GM23338 (cell line): ENCODE measurements around the gene NPFF. TPM values are rescaled to one million over a fixed set of nuclear protein-coding genes. Genes with fewer than 3 reads are reported as not detected.

Source experiments
- ATAC-seq: fragments of 200-7000 bp; cut with Tn5 transposase; 3 replicates; pipeline ENCODE4 v1.9.1; 2020
- DNase-seq: peaks from one replicate; pipeline ENCODE4 v3.0.0-alpha.2; 2015; ENCODE audit warnings: low spot score
- H2AFZ ChIP-seq: fragments of 200-600 bp; sonication (generic); 2 replicates; pipeline ENCODE4 v1.8.0; 2016; ENCODE audit warnings: antibody characterized with exemption, mild to moderate bottlenecking, moderate library complexity
- H3F3A ChIP-seq: fragments of 200-600 bp; sonication (generic); replicated peaks from 2 replicates; pipeline ENCODE4 v1.8.0; 2017; ENCODE audit warnings: antibody characterized with exemption, mixed run types, low read depth
- H3K27ac ChIP-seq: fragments of 200-600 bp; sonication (generic); 2 replicates; pipeline ENCODE4 v1.6.1; 2016; ENCODE audit warnings: low read depth
- H3K27me3 ChIP-seq: fragments of 200-600 bp; sonication (generic); 2 replicates; pipeline ENCODE4 v1.8.0; 2016; ENCODE audit warnings: mild to moderate bottlenecking, mixed run types, moderate library complexity; ENCODE audit not compliant: insufficient read depth
- H3K36me3 ChIP-seq: fragments of 200-600 bp; sonication (generic); 2 replicates; pipeline ENCODE4 v1.8.0; 2016; ENCODE audit warnings: mild to moderate bottlenecking; ENCODE audit not compliant: insufficient read depth
- H3K4me1 ChIP-seq: fragments of 200-600 bp; sonication (generic); 2 replicates; pipeline ENCODE4 v1.8.0; 2016; ENCODE audit warnings: mild to moderate bottlenecking, moderate library complexity; ENCODE audit not compliant: insufficient read depth
- H3K4me2 ChIP-seq: fragments of 200-600 bp; sonication (generic); 2 replicates; pipeline ENCODE4 v1.7.1; 2017; ENCODE audit warnings: mixed run types
- H3K4me3 ChIP-seq: fragments of 200-600 bp; sonication (generic); 2 replicates; pipeline ENCODE4 v1.6.1; 2016; ENCODE audit warnings: mixed run types
- H3K79me2 ChIP-seq: fragments of 200-600 bp; sonication (generic); replicated peaks from 2 replicates; pipeline ENCODE4 v1.8.0; 2017; ENCODE audit warnings: mild to moderate bottlenecking; ENCODE audit not compliant: insufficient read depth
- H3K9me2 ChIP-seq: fragments of 200-600 bp; sonication (generic); 2 replicates; pipeline ENCODE4 v1.8.0; 2017; ENCODE audit not compliant: insufficient read depth
- H4K20me1 ChIP-seq: fragments of 200-600 bp; sonication (generic); replicated peaks from 2 replicates; pipeline ENCODE4 v1.8.0; 2017; ENCODE audit warnings: mild to moderate bottlenecking; ENCODE audit not compliant: insufficient read depth
- H3K27ac Mint-ChIP-seq: 2 replicates; pipeline ENCODE4 v1.8.0; 2020; ENCODE audit warnings: inconsistent platforms, mild to moderate bottlenecking, moderate library complexity, mixed read lengths
- H3K27me3 Mint-ChIP-seq: 3 replicates; pipeline ENCODE4 v1.8.0; 2022; ENCODE audit warnings: low read depth, mild to moderate bottlenecking, moderate library complexity, mixed read lengths, inconsistent platforms; ENCODE audit not compliant: insufficient read depth, poor library complexity
- H3K36me3 Mint-ChIP-seq: 3 replicates; pipeline ENCODE4 v1.8.0; 2021; ENCODE audit warnings: low read depth, mild to moderate bottlenecking, inconsistent platforms, moderate library complexity, mixed read lengths
- H3K4me1 Mint-ChIP-seq: 3 replicates; pipeline ENCODE4 v1.8.0; 2020; ENCODE audit warnings: mild to moderate bottlenecking, inconsistent platforms, mixed read lengths
- H3K4me3 Mint-ChIP-seq: 3 replicates; pipeline ENCODE4 v1.8.0; 2021; ENCODE audit warnings: moderate library complexity, mild to moderate bottlenecking, inconsistent platforms, mixed read lengths
- H3K9me3 Mint-ChIP-seq: 3 replicates; pipeline ENCODE4 v1.8.0; 2020; ENCODE audit warnings: moderate library complexity, mild to moderate bottlenecking, inconsistent platforms, mixed read lengths
- CREB1 ChIP-seq: fragments of 250-450 bp; sonication (Bioruptor Pico); IDR thresholded peaks from 2 replicates; pipeline ENCODE4 v1.5.0; 2020; ENCODE audit warnings: low read depth, mild to moderate bottlenecking, moderate library complexity
- CTCF ChIP-seq, 2 experiments: fragments of 200-600 bp in 1 of 2; sonication (generic) in 1 of 2; conservative IDR thresholded peaks; 2 replicates each; pipeline versions ENCODE4 v1.5.1 to v1.6.1; 2016 to 2017; ENCODE audit warnings: antibody characterized with exemption in 2 of 2, low read depth in 2 of 2, mild to moderate bottlenecking in 2 of 2, moderate library complexity in 1 of 2
- ETS1 ChIP-seq: IDR thresholded peaks from 2 replicates; pipeline ENCODE4 v1.6.1; 2016; ENCODE audit warnings: antibody characterized with exemption
- EZH2 ChIP-seq: fragments of 200-600 bp; sonication (generic); IDR thresholded peaks from one replicate; pipeline ENCODE4 v1.8.0; 2017; ENCODE audit warnings: antibody characterized with exemption, mild to moderate bottlenecking, low read depth; ENCODE audit not compliant: unreplicated experiment
- POLR2AphosphoS5 ChIP-seq: IDR thresholded peaks from 2 replicates; pipeline ENCODE4 v1.6.1; 2016; ENCODE audit warnings: antibody characterized with exemption, low read depth
- REST ChIP-seq: IDR thresholded peaks from one replicate; pipeline ENCODE4 v1.6.1; 2018; ENCODE audit warnings: antibody characterized with exemption; ENCODE audit not compliant: unreplicated experiment
- ZNF114 ChIP-seq: fragments of 250-450 bp; sonication (Bioruptor Pico); IDR thresholded peaks from 2 replicates; pipeline ENCODE4 v1.5.0; 2020; ENCODE audit warnings: mild to moderate bottlenecking, moderate library complexity
- ZNF331 ChIP-seq: fragments of 250-450 bp; sonication (Bioruptor Pico); IDR thresholded peaks from 2 replicates; pipeline ENCODE4 v1.5.0; 2020; ENCODE audit warnings: low read depth, mild to moderate bottlenecking, moderate library complexity
- ZNF462 ChIP-seq: fragments of 250-450 bp; sonication (Bioruptor Pico); IDR thresholded peaks from 2 replicates; pipeline ENCODE4 v1.5.0; 2020; ENCODE audit warnings: mild to moderate bottlenecking, moderate library complexity
- polyA plus RNA-seq: library from polyadenylated mRNA; unstranded; fragments of >200 nt; fragmentation: Nextera tagmentation; extraction: Ambion mirVana; gene quantifications from 2 replicates; pipeline ENCODE4 v1.2.1, GENCODE V29; 2016
- total RNA-seq: library from RNA; depleted of rRNA; stranded (reverse); fragments of >200 nt; shearing (Covaris generic); gene quantifications from 2 replicates; pipeline ENCODE4 v1.2.3, GENCODE V29; 2014

The NPFF gene
- total and polyA plus RNA-seq, 2 experiments from 2014 or later: 0.69 to 0.71 TPM

- Histone ChIP-seq H3K27me3 (no peaks in the 10 kb centered on the region), H3K4me3 (no peak overlapping the region), H3K27ac (0 out of 2 replicates have a peak overlapping the region, but pooled peaks have one; percentile 68), H3K36me3 (peaks cover 99% of the 10 kb centered on the region), H3K79me2 (peaks cover 99% of the 10 kb centered on the region), H3K9me2 (no peaks in the 10 kb centered on the region), H3K4me1 (peaks cover 14% of the 10 kb centered on the region; the same call in 1 of the 2 replicates), H2AFZ (no peak overlapping the region), H3F3A (peaks cover 61% of the 10 kb centered on the region), H4K20me1 (peaks cover 92% of the 10 kb centered on the region), H3K4me2 (no peak overlapping the region)
- Mint-ChIP-seq H3K9me3 (no peaks in the 10 kb centered on the region), H3K27ac (no peak overlapping the region), H3K4me3 (peak overlapping the region; percentile 46; the same call in 1 of the 3 replicates), H3K36me3 (peaks cover 99% of the 10 kb centered on the region), H3K27me3 (peaks cover 9% of the 10 kb centered on the region), H3K4me1 (peaks cover 53% of the 10 kb centered on the region)
- DNase-seq (no peak), ATAC-seq (no peak)
- TF ChIP-seq EZH2 (no peak), ETS1 (no peak), CREB1 (CRISPR knock-in tag) (no peak), ZNF462 (CRISPR knock-in tag) (no peak), ZNF114 (CRISPR knock-in tag) (no peak), REST (no peak), POLR2AphosphoS5 (no peak), CTCF (conservative IDR thresholded peaks at IDR 0.05; ENCODE audit: low read depth in 2 of 2) (no peak), ZNF331 (no peak)
Measured at GRCh38 chr12:53459097-53459496, 48.2 kb downstream of the NPFF start.
